NCI-H345 (cell line): ENCODE results near the gene SPATA33.

ENCODE experiments used
- DNase-seq: peaks from one replicate; lab custom pipeline; 2025; lab: John Stamatoyannopoulos, UW

SPATA33 gene

DNA sequence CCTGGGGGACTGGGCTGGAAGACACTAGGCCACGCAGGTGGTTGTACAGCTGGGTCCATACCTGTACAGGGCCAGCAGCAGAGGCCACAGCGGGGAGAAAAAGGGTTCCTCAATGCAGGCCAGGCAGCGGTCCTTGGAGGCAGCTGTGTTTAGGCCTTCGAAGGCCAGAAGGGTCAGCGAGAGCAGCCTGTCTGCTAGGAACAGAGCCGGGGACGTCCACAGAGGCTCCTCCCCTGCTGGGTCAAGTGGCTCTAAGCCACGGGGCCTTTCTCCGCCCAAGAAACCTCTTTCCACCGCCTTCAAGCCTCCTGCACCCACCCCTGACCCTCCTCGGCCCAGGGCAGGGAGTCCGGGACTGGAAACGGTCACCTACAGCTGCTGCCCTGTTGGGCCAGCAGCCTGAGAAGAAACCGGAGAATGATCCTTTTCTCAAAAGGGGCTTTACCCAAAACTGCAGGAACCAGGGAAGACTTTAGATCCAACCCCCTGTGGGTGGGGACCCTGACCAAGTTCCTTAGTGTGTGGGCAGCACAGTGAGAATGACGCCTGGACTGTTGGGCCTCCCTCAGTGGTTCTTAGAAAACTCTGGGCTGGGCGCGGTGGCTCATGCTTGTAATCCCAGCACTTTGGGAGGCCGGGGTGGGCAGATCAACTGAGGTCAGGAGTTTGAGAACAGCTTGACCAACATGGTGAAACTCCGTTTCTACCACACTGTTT is 52.2 kb downstream of the SPATA33 start:
- DNase-seq = no peak

DNA sequence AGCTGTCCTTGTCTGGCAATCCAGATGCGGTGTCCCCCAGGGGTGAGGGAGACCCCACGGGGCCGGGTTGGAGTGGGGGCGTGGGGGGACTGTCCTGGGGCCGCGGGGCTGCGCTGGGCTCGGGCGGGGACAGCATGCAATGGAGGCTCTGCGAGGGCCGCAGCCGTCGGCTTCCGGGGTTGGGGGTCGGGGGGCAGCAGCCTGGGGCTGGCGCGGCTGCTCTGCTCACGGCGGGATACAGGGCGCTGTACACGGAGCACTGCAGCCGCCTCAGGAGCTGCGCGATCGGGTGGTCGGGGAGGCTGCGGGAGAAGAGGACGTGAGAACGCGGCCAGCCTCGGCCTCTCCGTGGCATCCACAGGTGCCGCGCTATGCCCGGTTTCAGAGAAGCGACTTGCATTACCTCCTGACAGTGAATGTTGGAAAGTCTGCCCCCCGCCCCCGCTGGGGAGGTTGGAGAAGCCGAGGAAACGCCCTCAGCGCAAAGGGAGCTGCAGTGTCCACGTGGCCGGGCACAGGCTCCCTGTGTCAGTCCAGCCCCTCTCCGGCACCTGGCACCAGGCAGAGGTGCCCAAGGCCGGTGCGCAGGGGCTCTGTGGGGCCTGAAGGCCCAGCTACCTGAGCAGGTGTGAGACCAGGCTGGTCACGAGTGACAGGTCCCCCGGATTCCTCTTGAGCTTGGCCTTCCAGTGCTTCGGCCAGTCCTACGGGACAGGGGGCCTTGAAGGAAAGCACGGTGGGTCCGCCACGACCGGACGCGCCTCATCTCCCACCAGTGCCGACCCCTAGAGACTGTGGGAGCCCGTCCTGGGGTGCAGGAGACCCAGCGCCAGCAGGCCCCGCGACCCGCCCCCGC is 53.3 kb downstream of the SPATA33 start:
- no peak for DNase-seq

DNA sequence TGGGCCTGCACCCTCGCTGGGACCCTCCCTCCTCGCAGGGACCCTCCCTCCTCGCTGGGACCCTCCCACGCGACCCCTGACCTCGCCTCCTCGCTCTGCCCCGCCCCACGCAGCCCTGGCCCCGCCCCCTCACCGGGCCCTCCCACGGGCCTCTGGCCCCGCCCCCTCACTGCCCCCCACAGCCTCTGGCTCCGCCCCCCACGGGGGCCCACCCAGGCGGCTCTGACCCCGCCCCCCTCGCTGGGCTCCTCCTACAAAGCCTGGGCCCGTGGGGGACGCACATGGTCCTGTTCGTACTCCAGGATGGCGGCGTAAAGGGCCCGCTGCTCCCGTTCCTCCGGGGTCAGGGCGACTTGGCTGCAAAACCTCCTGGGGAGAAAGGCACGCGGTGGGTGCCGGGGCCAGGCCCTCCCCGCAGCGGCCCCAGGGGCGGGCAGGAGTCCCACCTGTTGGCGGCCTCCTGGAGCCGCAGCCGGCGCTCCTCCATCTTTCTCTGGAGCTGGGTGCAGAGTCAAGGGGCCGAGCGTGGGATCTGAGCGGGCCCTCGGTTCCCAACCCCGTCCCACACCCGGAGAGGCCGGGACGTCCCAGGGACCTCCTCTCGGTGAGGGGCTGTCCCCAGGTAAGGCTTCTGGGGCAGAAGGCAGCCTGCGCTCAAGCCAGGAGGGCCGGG is 54.1 kb downstream of the SPATA33 start:
- DNase-seq = no peak

DNA sequence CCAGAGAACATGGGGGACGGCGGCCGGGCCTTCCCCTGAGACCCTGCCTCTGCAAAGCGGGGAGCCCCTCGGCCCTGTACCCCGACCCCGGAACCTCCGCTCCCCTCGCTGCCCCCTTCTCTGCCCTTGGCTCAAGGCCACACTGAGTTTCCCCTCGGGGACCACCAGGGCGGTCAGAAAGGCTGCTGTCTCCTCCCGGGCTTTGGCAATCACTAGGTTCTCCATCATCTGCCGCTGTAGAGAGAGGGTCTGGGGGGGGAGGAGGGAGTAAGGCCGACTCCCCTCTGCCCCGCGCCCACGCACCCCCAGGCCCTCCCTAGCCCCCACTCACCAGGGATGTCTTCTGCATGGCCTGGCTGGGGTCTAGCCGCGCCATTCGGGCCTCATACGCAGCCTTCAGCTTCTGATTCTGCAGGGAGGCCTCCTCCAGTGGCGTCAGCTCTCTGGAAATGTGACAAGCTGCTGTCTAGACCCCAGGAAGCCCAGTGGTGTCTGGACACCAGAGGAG is 54.7 kb downstream of the SPATA33 start:
- no peak for DNase-seq

GRCh38 chr16:89716493-89716892 is 58.9 kb downstream of the SPATA33 start:
- DNase-seq = no peak

GRCh38 chr16:89716916-89717687 is 59.5 kb downstream of the SPATA33 start:
- DNase-seq = no peak

- DNase-seq = no peak
These were observed 60.3 kb downstream of the SPATA33 start for GRCh38 chr16:89717688-89718505.
